SK-MEL-5 (cell line): ENCODE data around the gene TGFB1I1. TPM values are rescaled to one million over a fixed set of nuclear protein-coding genes. Genes with fewer than 3 reads are reported as not detected.
"Not testable (repeated sequence)": the region's sequence is repeated elsewhere in the genome, so short reads cannot be mapped to it uniquely, and the experiment has no call there.

Experiments
- DNase-seq: peaks from one replicate; pipeline ENCODE4 v3.0.0-alpha.2; 2016; ENCODE audit warnings: low read depth, low spot score
- in situ Hi-C: cut with HindIII; loops from 2 replicates; pipeline ENCODE4 v1.10.0; 2016; ENCODE audit warnings: low sequenced_read_pairs, high pct_unique_total_duplicates, low pct_unique_long_range_greater_than_20kb
- total RNA-seq: library from RNA; depleted of rRNA; stranded (reverse); fragments of >200 nt; shearing (Covaris generic); gene quantifications from 2 replicates; pipeline ENCODE4 v1.2.3, GENCODE V29; 2014; rRNA removed

Gene TGFB1I1
- total RNA-seq, 1 experiment from 2014 or later = 1.3 TPM

DNA sequence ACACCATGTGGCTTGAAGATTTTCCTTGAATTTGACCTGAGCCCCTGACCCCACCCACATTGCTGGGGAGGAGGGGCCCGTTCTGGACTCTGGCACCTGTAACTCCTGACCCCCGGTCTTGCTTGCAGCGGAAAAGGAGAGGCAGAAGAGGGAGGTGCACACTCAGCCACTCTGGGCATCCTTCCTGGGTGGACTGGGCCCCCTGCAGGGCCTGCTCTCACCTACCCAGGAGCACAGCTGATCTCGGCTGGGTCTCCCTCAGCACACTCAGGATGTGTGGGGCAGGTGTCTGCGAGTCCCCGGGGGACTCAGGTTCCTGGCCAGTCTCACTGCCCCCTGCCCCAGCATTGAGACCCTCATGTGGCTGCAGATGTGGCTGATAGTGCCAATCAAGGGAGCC, 51.8 kb downstream of the TGFB1I1 start:
- in situ Hi-C loops = not testable (repeated sequence)

DNA sequence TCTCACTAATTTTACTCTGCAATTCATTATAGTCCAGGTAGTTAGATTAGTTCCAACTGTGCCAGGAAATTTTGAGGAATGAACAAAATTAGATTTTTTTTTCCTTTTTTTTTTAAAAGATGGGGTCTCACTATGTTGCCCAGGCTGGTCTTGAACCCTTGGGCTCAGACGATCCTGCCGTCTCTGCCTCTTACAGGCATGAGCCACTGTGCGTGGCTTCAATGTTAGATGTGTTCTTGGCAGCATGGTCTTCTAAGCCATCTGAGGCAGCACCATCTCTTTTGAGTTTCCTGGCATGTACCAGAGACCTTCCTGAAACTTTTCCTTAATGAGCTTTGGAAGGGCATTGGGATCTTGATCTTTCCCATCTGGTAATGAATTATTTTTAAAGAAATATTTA, 53.2 kb downstream of the TGFB1I1 start:
- in situ Hi-C loops = no loop called here
- no peak for DNase-seq

More for the DNA sequence above, 51.8 kb downstream of the TGFB1I1 start:
- DNase-seq = not testable (repeated sequence)

Other genes starting within 250 kb of the TGFB1I1 start
- gene ITGAM, start 212.2 kb upstream of the TGFB1I1 start, total RNA-seq = 0.21 and 0.58 TPM in 2 replicates
- 1.2 and 1.6 TPM in 2 replicates for gene ITGAX, start 117.0 kb upstream of the TGFB1I1 start, total RNA-seq
- 0.13 TPM in 2 replicates for gene ITGAD, start 78.8 kb upstream of the TGFB1I1 start, total RNA-seq
- not detected in 2 replicates for gene COX6A2, start 43.8 kb upstream of the TGFB1I1 start, total RNA-seq
- gene ZNF843, start 29.4 kb upstream of the TGFB1I1 start, total RNA-seq = 0.16 and 0.18 TPM in 2 replicates
- 6.7 and 8.2 TPM in 2 replicates for gene ARMC5, start 12.7 kb upstream of the TGFB1I1 start, total RNA-seq
- gene SLC5A2, start 11.0 kb downstream of the TGFB1I1 start, total RNA-seq = 0.05 and 0.53 TPM in 2 replicates
- 83.6 and 89.7 TPM in 2 replicates for gene RUSF1, start 36.2 kb downstream of the TGFB1I1 start, total RNA-seq
- not detected in 2 replicates for gene AHSP, start 55.7 kb downstream of the TGFB1I1 start, total RNA-seq